GM23248 (cell line): ENCODE results near the gene GDPGP1.

Experiments used
- EZH2 ChIP-seq: fragments of 200-600 bp; sonication (generic); IDR thresholded peaks from 2 replicates; pipeline ENCODE4 v1.6.1; 2018; ENCODE audit warnings: antibody characterized with exemption, mild to moderate bottlenecking; ENCODE audit not compliant: insufficient read depth, poor library complexity, severe bottlenecking
- EZH2phosphoT487 ChIP-seq: fragments of 200-600 bp; sonication (generic); IDR thresholded peaks from 2 replicates; pipeline ENCODE4 v1.6.1; 2018; ENCODE audit warnings: antibody characterized with exemption, moderate library complexity, mild to moderate bottlenecking, low read depth; ENCODE audit not compliant: insufficient read depth

DNA sequence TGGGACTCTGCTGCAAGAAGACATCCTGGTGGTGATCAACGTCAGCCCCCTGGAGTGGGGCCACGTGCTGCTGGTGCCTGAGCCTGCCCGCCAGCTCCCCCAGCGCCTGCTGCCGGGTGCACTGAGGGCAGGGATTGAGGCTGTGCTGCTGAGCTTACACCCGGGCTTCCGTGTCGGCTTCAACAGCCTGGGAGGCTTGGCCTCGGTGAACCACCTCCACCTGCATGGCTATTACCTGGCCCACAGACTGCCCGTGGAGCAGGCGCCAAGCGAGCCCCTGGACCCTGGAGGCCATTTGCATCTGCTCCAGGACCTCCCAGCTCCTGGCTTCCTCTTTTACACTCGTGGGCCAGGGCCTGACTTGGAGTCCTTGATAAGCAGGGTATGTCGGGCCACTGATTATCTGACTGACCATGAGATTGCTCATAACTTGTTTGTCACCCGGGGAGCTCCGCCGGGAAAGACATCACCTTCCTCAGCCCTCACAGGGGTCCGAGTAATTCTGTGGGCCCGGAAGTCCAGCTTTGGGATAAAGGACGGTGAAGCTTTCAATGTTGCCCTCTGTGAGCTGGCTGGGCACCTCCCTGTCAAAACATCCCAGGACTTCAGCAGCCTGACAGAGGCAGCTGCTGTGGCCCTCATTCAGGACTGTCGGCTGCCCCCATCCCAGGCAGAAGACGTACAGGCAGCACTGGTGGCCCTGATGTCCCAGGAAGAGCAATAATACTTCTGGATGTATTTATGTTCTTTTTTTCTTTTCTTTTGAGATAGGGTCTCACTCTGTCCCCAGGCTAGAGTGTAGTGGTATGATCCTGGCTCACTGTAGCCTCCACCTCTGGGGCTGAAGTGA, 7.6 kb downstream of the GDPGP1 start:
- TF ChIP-seq EZH2, result no peak
- no peak for TF ChIP-seq EZH2phosphoT487
